ENCODE data around the gene APLP2.

Gene APLP2

DNA sequence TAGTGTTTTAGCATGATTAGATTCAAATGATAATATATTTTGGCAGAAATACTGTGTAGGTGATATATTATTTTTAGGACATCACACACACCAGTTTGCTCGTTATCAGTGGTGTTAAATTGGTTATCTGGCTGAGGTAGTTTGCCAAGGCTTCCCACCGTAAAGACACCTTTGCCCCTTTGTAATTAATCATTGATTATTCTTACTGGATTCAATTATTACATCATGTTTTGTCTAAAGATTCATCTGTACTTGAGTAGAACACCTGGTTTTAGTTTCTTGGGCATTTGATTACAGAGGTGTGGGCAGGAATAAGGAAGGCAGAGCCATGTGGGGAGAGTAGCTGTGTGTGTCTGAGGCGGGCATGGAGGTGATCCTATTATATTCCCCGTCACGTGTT, 50.4 kb downstream of the APLP2 start:
- no peak for DNase-seq

DNA sequence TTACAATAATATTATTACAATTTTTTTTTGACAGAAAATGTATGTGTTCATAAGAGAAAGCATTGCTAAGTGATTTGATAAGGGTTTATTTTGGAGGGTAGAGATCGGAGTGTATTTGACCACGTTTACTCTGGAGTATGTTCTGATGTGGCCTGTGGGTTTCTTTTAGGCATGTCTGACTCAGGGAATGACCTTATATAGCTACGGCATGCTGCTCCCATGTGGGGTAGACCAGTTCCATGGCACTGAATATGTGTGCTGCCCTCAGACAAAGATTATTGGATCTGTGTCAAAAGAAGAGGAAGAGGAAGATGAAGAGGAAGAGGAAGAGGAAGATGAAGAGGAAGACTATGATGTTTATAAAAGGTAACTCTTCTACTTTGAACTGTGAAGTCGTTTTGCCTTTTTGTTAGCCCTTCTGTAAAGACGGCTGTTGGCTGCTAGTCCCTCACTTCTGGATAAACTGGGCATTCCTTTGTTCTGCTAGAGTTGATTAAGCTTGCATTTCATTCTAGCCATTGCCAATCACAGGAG, 51.8 kb downstream of the APLP2 start:
- peak; percentile 7 for DNase-seq

- no peak for DNase-seq
Measured at GRCh38 chr11:130122141-130122575, 52.5 kb downstream of the APLP2 start.

DNA sequence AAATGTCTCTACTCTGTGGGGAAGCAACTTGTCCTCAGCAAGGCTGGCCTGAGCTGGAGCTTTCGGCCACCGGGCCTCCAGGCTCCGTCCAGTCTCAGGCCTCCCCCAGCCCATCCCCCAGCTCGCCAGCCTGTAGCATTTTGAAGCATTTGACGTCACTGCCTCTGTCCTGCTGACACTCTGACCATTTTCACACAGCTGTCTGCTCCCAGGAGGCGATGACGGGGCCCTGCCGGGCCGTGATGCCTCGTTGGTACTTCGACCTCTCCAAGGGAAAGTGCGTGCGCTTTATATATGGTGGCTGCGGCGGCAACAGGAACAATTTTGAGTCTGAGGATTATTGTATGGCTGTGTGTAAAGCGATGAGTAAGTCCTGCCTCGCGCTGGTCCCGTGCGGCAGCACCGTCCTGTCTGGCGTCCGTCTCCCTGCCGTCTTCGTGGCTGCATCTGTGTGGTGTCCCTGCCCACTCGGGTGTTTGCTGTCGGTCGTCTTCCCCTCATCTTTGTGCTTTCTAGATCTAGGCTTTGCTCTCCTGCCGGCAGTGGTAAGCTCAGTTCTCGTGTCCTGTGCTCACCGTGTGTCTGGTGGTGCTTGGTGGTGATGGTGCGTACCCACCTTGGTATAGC, 53.8 kb downstream of the APLP2 start:
- DNase-seq = no peak

GRCh38 chr11:130124096-130124495, 54.4 kb downstream of the APLP2 start:
- DNase-seq = no peak

DNA sequence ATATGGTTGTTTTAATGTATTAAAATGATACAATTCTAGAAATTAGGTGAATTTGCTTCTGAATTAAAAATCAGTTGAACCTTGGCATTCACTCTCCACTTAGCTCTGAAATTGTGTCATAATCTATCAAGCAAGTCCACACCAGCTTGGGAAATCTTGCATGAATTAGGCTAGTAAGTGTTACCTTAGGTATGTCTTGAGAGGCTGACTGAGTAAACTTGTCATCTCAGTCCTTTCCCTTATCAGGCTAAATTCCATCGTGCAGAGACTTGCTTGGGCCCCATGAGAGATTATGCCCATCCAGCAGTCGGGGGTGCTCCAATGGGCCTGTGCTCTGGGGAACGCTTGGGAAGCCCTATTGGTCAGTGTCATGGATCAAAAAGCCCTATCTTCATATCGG, 55.9 kb downstream of the APLP2 start:
- no peak for DNase-seq

DNA sequence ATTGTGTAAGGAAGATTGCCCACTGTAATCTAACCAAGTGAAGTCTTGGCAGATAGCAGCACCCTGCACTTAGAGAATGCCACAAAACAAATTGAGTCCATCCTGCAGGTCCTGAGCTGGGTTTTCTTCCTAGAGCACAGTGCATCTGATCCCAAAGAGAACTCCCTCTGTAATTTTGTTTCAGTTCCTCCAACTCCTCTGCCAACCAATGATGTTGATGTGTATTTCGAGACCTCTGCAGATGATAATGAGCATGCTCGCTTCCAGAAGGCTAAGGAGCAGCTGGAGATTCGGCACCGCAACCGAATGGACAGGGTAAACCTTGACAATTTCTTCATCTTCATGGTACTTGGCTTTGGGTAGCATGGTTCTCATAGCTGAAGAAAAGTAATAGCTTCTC, 56.8 kb downstream of the APLP2 start:
- DNase-seq = no peak

DNA sequence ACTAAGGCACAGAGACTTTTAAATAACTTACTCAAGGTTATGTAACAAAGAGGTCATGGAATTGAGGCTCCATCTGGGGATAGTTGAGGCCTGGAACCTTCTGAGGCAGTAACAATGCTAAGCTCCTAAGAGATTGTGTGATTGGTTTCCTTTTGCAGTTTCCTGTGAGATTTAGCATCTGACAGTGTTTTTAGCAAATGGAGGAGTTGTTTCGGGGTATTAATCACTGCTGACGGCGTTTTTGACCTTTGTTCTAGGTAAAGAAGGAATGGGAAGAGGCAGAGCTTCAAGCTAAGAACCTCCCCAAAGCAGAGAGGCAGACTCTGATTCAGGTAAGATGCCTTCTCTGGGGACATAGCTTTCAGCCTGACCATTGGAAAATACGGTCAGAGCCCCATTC, 57.8 kb downstream of the APLP2 start:
- no peak for DNase-seq

GRCh38 chr11:130128626-130129025, 58.9 kb downstream of the APLP2 start:
- no peak for DNase-seq

DNA sequence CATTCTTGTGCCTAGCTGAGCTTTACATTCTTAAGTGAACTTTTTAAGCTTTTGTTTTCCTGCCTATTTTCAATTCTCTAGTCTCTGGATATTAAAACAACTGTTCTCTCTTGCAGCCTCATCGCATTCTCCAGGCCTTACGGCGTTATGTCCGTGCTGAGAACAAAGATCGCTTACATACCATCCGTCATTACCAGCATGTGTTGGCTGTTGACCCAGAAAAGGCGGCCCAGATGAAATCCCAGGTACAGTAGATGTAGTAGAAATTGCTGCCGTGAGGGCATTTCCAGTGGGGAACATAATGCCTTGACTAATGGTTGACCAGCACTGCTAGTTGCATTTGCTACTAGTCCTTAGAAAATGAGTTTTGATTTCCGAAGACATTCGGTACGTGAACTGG, 60.2 kb downstream of the APLP2 start:
- no peak for DNase-seq

DNA sequence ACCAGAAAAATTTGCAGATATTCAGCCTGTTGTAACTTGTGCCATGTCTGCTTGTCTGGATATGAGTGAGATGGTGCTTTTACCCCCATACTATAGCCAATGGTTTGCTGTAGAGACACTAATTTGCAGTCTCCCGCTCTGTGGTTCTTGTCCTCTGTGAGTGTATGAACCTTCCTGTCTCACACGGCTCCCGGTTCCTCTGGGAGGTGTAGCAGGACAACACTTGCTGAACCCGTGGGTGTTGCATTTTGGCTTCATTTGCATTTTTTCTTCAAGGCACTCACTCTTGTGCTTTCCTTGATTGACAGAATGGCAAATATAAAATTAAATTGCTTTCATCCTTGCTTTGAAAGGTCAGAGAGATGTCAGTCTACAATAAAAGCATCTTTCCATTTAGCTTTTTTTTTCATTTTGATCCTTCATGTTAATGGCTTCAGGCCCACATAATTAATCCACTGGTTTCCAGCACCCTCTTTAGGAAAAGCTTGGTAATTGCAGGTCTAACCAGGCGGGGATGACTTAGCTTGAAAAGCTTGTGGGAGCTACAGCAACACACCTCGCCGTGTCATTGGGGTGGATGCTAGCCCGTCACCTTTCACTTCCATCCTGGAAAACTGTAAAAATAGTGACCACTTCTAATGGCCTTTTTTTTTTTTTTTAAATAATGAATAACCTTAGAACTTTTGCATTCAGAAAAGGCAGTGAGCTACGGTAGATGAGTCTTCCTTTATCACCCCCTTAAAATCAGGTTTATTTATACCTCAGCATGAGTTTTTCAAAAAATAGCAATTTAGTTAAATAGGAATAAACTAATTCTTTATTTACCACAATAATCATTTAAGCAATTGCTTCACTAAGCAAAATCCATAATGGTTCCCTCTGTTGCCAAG, 62.5 kb downstream of the APLP2 start:
- DNase-seq = peak; percentile 62

DNA sequence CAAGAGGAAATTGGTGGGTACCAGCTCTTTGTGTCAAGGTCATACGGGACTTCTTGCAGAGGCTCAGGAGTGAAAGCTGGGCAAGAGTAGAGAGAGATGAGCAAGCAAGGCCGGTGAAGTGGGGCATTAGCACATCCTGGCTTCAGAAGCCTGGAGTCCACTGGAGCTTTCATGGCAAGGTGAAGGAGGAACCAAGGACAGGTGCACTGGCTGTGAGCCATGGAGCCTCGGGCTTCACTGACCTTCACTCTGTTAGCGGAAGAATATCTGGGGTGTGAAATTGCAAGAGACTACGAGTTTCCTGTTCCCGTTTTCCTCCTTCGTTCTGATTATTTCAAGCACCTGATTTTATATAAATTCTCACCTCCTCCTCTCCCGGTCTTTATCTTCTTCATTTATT, 64.0 kb downstream of the APLP2 start:
- DNase-seq = no peak

GRCh38 chr11:130136107-130136506, 66.4 kb downstream of the APLP2 start:
- DNase-seq = no peak

- DNase-seq = no peak
Measured at GRCh38 chr11:130137999-130138398, 68.3 kb downstream of the APLP2 start.

- no peak for DNase-seq
Measured at GRCh38 chr11:130139401-130139800, 69.7 kb downstream of the APLP2 start.

DNA sequence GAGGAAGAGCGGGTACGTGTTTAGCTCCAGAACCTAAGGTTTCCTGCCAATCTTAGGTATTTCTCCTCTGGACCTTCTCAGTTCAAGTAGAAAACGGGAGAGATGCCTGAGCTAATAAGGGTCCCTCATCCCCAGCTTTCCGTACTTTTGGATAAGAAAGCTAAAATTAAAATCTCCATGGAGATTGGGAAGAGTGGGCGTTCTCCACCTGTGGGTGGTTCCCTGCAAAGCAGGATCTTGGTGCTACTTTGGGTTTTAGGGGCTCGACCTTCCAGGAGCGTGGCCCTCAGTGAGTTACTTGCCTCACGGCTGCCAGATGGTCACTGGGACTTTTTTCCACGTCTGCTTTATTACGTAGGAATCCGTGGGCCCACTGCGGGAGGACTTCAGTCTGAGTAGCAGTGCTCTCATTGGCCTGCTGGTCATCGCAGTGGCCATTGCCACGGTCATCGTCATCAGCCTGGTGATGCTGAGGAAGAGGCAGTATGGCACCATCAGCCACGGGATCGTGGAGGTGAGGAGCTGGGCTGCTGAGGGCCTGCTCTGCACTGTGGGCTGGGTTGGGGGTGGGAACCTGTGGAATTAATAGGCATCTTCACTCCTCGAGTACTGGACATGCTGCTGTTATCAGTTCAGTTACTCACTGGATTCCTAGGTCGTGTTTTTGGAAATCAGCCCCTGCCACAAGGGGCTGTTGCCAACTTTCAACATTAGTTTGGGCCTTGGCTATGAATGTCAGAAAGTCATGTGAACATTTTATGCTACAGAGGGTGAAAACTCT, 72.1 kb downstream of the APLP2 start:
- no peak for DNase-seq

DNA sequence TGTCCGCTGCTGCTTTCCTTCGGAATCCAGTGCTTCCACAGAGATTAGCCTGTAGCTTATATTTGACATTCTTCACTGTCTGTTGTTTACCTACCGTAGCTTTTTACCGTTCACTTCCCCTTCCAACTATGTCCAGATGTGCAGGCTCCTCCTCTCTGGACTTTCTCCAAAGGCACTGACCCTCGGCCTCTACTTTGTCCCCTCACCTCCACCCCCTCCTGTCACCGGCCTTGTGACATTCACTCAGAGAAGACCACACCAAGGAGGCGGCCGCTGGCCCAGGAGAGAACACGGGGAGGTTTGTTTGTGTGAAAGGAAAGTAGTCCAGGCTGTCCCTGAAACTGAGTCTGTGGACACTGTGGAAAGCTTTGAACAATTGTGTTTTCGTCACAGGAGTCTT, 74.4 kb downstream of the APLP2 start:
- no peak for DNase-seq

DNA sequence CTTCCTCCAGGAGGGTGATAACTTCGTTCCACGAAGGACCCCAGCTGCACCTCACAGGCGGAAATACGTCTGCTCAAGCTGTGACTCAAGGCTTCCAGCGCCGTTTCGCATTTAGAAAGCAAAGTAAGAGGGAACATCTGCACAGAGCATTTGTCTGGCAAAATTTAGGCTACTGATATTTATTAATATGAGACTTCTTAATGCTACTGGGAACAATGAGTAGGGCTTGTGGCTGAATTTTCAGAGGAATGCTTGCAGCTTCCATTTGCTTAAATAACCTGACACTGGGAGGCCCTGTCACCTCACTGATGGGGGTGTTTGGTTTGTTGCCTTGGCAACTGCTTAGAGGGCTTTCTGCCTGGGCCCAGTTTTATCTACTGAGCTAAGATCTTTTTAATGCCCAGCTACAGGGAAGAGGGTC, 75.2 kb downstream of the APLP2 start:
- DNase-seq = no peak

GRCh38 chr11:130145311-130145812, 75.7 kb downstream of the APLP2 start:
- DNase-seq = no peak

- no peak for DNase-seq
Measured at GRCh38 chr11:130145975-130146776, 76.5 kb downstream of the APLP2 start.

GRCh38 chr11:130146796-130147195, 77.1 kb downstream of the APLP2 start:
- DNase-seq = peak; percentile 25

GRCh38 chr11:130148796-130149326, 79.2 kb downstream of the APLP2 start:
- no peak for DNase-seq
